Motor neuron (in vitro differentiated cells): ENCODE data around the gene RGS9BP. TPM values are rescaled to one million over a fixed set of nuclear protein-coding genes. Genes with fewer than 3 reads are reported as not detected.
"Not testable (repeated sequence)": the region's sequence is repeated elsewhere in the genome, so short reads cannot be mapped to it uniquely, and the experiment has no call there.

Source experiments
- ATAC-seq, 8 experiments: fragments of 200-7000 bp; cut with Tn5 transposase; replicated peaks in 6 of 8; 2 replicates each; pipeline ENCODE4 v1.8.0; 2021; ENCODE audit warnings: mild to moderate bottlenecking in 8 of 8, moderate library complexity in 8 of 8
- H3K27ac ChIP-seq, 2 donors: fragments of 250-450 bp; sonication (Bioruptor Pico); 2 replicates each; pipeline ENCODE4 v1.9.0; 2021; ENCODE audit warnings: antibody characterized with exemption in 2 of 2, mild to moderate bottlenecking in 2 of 2, moderate library complexity in 1 of 2
- H3K4me1 ChIP-seq, 2 donors: fragments of 250-450 bp; sonication (Bioruptor Pico); replicated peaks in 1 of 2; 2 replicates each; pipeline ENCODE4 v1.6.1; 2021; ENCODE audit warnings: antibody characterized with exemption in 2 of 2, mild to moderate bottlenecking in 2 of 2, moderate library complexity in 1 of 2
- H3K4me3 ChIP-seq, 5 donors: fragments of 250-450 bp; sonication (Bioruptor Pico); 2 replicates each; pipeline ENCODE4 v1.9.0; 2021; ENCODE audit warnings: antibody characterized with exemption in 5 of 5, mild to moderate bottlenecking in 5 of 5, moderate library complexity in 4 of 5
- WGBS, 10 experiments: fragments of 450-650 bp; shearing (Covaris generic); methylation state at CpG; one replicate each; pipeline ENCODE4 v1.0.0; 2022; 5-methylcytosine and 5-hydroxymethylcytosine counted together
- in situ Hi-C, 9 experiments: fragments of 400-800 bp; cut with MboI; loops; one replicate each; pipeline ENCODE4 v1.15.0; 2021; ENCODE audit warnings: low sequenced_read_pairs in 9 of 9, low pct_unique_long_range_greater_than_20kb in 2 of 9; ENCODE audit not compliant: unreplicated experiment in 9 of 9
- total RNA-seq, 8 experiments: library from RNA; unstranded; fragments of 300-600 nt; gene quantifications; 2 replicates each; pipeline versions ENCODE4 v1.2.3 to v1.2.4, GENCODE V29; 2022

The RGS9BP gene
- total RNA-seq, 8 experiments from 2014 or later = 0.21 to 2.3 (median 0.61) TPM

- in situ Hi-C loops = no loop called here
- no peak overlapping the region for H3K4me3 ChIP-seq
- no peak overlapping the region for H3K27ac ChIP-seq
- 83 to 100% (median 92%) methylated on average over 2 to 6 of the region's 6 CpGs; no CpG with 5 or more reads in 1 of the 10 experiments for WGBS, 10 experiments
- no peaks in the 10 kb centered on the region for H3K4me1 ChIP-seq
- ATAC-seq = no peak
Measured at GRCh38 chr19:32711747-32712146, 36.1 kb downstream of the RGS9BP start.

- H3K4me1 ChIP-seq, H3K4me3 ChIP-seq, ATAC-seq, in situ Hi-C loops, H3K27ac ChIP-seq: not testable (repeated sequence)
- WGBS, 10 experiments = 80 to 100% (median 91%) methylated on average over 1 to 6 of the region's 7 CpGs; no CpG with 5 or more reads in 2 of the 10 experiments
Measured at GRCh38 chr19:32716203-32716602, 40.6 kb downstream of the RGS9BP start.

- WGBS, 10 experiments = 84 to 100% (median 87%) methylated on average over 1 to 5 of the region's 5 CpGs; no CpG with 5 or more reads in 2 of the 10 experiments
- in situ Hi-C loops = no loop called here
- H3K27ac ChIP-seq = no peak overlapping the region
- ATAC-seq = no peak
- H3K4me1 ChIP-seq = no peaks in the 10 kb centered on the region
- H3K4me3 ChIP-seq = no peak overlapping the region
Measured at GRCh38 chr19:32717496-32717895, 41.8 kb downstream of the RGS9BP start.

GRCh38 chr19:32718286-32718685, 42.6 kb downstream of the RGS9BP start:
- Histone ChIP-seq H3K27ac (no peak overlapping the region), H3K4me3 (no peak overlapping the region), H3K4me1 (no peaks in the 10 kb centered on the region)
- in situ Hi-C loops = no loop called here
- no peak for ATAC-seq
- WGBS, 10 experiments = 60 to 88% (median 80%) methylated on average over 1 to 7 of the region's 7 CpGs; no CpG with 5 or more reads in 1 of the 10 experiments

- Histone ChIP-seq H3K27ac (no peak within 1 kb of the TSS), H3K4me3 (no peak within 1 kb of the TSS), H3K4me1 (no peaks in the 10 kb centered on the region)
- ATAC-seq = no peak
- 80 to 100% (median 80%) methylated on average over 1 to 2 of the region's 44 CpGs; no CpG with 5 or more reads in 7 of the 10 experiments for WGBS, 10 experiments
- in situ Hi-C loops = no loop called here
Measured at GRCh38 chr19:32719611-32720059, 44.0 kb downstream of the RGS9BP start, which contains the start of gene TDRD12. TSS of gene TDRD12 (plus strand) at chr19:32719767. CDS start at chr19:32720073, 306 bp downstream.

- in situ Hi-C loops = no loop called here
- Histone ChIP-seq H3K4me1 (no peaks in the 10 kb centered on the region), H3K4me3 (no peak overlapping the region), H3K27ac (no peak overlapping the region)
- no peak for ATAC-seq
- WGBS, 10 experiments = no CpG with 5 or more reads among the region's 22 CpGs
Measured at GRCh38 chr19:32720216-32720935, 44.7 kb downstream of the RGS9BP start.

- H3K27ac ChIP-seq = no peak overlapping the region
- no peak overlapping the region for H3K4me3 ChIP-seq
- no peaks in the 10 kb centered on the region for H3K4me1 ChIP-seq
- in situ Hi-C loops = no loop called here
- 96% methylated on average over 8 of the region's 22 CpGs; no CpG with 5 or more reads in 9 of the 10 experiments for WGBS, 10 experiments
- ATAC-seq = no peak
Measured at GRCh38 chr19:32720936-32721250, 45.2 kb downstream of the RGS9BP start.

Other genes with a start within 250 kb of the RGS9BP start
- gene PDCD5, start 94.7 kb upstream of the RGS9BP start, total RNA-seq = 100 to 1,000 TPM; 102 to 244 (median 159) TPM
- gene ANKRD27, start 668 bp upstream of the RGS9BP start, total RNA-seq = 10 to 100 TPM; 13.1 to 25.0 (median 15.0) TPM
- 10 to 100 TPM in 3 of 8 experiments, 1 to 10 TPM in 5; 3.3 to 25.5 (median 5.4) TPM for gene NUDT19, start 16.0 kb downstream of the RGS9BP start, total RNA-seq
- under 1 TPM; 0.21 to 0.98 (median 0.50) TPM for gene TDRD12, start 43.9 kb downstream of the RGS9BP start, total RNA-seq
- gene SLC7A9, start 193.9 kb downstream of the RGS9BP start, total RNA-seq = under 1 TPM in 7 of 8 experiments, not detected in 1; 0.21 to 0.78 (median 0.46) TPM